ENCODE measurements around the gene NEURL3.
"Not testable (repeated sequence)": the region's sequence is repeated elsewhere in the genome, so short reads cannot be mapped to it uniquely, and the experiment has no call there.

The NEURL3 gene

DNA sequence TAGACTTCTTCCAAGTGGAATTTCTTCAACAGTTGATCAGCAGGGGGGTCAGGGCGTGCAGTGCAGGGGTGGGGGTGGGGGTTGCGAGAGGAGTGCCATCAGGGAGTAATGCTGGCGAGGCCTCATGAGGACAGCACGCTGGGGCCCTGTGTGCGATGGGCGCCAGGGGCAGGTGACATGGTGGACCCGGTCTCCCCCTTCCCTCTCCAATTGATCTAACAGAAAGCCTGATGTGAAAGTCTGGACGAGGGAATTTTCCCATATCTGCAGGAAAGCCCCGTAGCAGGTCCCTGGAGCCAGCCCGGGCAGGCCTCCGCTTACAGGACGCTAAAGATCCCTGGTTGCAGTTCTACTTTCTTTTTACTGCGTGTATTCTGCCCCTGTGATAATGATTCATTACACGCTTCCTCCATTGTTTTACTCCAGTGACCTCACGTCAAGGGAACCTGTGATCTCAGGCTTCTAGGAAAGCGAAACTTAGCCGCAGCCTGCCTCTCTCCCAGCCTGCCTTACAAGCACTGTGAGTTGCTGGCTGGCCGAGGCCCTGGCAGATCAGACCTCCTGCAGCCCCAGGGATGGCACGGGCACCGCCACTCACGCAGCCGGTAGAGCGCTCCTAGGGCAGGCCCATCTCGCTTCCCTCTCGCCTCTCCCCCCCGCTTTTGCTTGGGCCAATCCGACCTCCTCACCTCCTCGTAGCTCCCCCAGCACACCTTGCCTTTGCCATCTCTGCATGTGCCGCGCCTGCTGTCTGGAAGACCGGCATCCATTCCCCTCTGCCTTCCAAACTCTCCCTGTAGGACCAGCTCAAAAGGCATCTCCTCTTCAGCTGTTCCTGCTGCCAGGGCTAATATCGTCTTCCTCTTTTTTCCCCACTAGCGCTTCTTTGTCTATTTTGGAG is 19.2 kb downstream of the NEURL3 start:
- TF ChIP-seq POLR2AphosphoS5 (IDR thresholded peaks at IDR 0.05; ENCODE audit: low read depth, low read length) (peak; percentile 96), POLR2A (IDR thresholded peaks at IDR 0.05; ENCODE audit: low read depth, low read length) (peak; percentile 97), TAF1 (IDR thresholded peaks at IDR 0.05; ENCODE audit: borderline replicate concordance, low read depth, low read length) (peak; percentile 57; the same call in 1 of the 2 replicates)
- DNase-seq (ENCODE audit: insufficient read length) (peak; percentile 71), FAIRE-seq (peak; percentile 100)

DNA sequence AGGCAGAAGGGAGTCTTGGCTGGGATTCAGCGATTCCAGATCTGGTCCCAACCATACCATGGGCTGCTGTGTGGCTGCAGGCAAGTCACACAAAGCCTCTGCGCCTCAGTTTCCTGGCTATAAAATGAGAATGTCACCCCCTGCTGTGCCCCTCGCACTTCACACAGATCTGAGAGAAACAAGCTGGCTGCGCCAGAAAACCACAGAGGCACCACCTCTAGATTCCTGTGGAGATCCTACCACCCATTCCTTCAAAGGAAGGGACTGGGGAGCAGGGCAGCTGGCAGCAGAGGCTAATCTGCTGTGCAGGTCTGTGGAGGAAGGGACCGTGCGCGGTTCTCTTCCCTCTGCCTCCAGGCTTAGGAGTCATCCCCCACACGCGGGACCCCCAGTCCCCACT is 19.8 kb downstream of the NEURL3 start:
- DNase-seq (ENCODE audit: insufficient read length) (no peak), FAIRE-seq (peak; percentile 57)
- TF ChIP-seq TAF1 (IDR thresholded peaks at IDR 0.05; ENCODE audit: borderline replicate concordance, low read depth, low read length) (no peak), POLR2A (IDR thresholded peaks at IDR 0.05; ENCODE audit: low read depth, low read length) (no peak), POLR2AphosphoS5 (IDR thresholded peaks at IDR 0.05; ENCODE audit: low read depth, low read length) (no peak)

DNA sequence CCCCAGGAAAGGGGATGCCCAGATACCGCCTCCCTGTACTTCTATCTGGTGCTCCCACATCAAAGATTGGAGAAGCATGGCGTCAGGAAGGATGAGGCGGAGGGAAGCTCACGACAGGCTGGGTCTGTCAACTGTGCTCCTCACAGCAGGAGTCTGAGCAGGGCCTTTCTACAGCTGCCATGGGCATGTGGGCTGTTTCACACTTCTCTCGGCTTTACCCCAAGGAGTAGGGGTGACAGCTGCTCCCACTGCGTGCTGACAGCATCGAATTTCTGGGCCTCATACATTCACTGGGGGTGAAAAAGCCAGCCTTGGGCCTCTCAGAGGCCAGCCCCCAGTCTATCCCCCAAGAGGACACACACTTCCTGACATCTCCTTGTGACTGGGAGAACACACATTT is 21.1 kb downstream of the NEURL3 start:
- DNase-seq (ENCODE audit: insufficient read length) = no peak

DNA sequence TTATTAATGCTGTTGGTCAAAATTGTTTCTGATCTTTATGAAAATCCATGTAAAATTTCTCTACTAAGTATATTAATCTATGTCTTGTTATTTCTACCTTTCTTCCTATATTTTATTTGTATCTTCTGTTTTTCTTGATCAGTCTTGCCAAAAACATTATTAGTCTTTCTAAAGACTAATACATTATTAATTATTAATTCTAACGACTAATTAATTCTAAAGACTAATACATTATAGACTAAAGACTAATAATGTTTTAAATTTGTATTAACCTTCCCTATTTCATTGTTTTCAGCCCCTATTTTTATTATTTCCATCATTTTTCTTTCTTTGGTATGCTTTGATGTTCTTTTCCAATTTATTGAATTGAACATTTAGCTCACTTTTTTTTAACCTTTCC is 27.7 kb downstream of the NEURL3 start:
- TF ChIP-seq POLR2A (IDR thresholded peaks at IDR 0.05; ENCODE audit: low read depth, low read length) (no peak), POLR2AphosphoS5 (IDR thresholded peaks at IDR 0.05; ENCODE audit: low read depth, low read length) (no peak), TAF1 (IDR thresholded peaks at IDR 0.05; ENCODE audit: borderline replicate concordance, low read depth, low read length) (no peak)
- FAIRE-seq (no peak), DNase-seq (ENCODE audit: insufficient read length) (no peak)

More for the DNA sequence above, 21.1 kb downstream of the NEURL3 start:
- TF ChIP-seq POLR2A (IDR thresholded peaks at IDR 0.05; ENCODE audit: low read depth, low read length) (no peak), POLR2AphosphoS5 (IDR thresholded peaks at IDR 0.05; ENCODE audit: low read depth, low read length) (no peak), TAF1 (IDR thresholded peaks at IDR 0.05; ENCODE audit: borderline replicate concordance, low read depth, low read length) (no peak)
- FAIRE-seq = no peak

DNA sequence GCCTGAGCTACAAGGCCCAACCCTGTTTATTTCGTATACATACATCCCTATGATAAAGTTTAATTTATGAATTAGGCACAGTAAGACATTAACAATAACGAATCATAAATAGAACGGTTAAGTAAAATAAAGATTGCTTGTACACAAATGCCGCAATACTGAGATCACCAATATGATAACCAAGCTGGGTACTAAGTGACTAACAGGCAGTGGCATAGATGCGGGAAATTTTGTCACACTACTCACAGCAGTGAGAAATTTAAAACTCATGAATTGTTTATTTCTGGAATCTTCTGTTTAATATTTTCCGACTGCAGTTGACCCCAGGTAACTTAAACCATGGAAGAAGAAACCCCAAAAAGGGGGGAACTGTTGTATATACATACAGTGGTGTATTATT is 33.4 kb downstream of the NEURL3 start:
- no peak for TF ChIP-seq TAF1 (IDR thresholded peaks at IDR 0.05; ENCODE audit: borderline replicate concordance, low read depth, low read length)
- no peak for TF ChIP-seq POLR2AphosphoS5 (IDR thresholded peaks at IDR 0.05; ENCODE audit: low read depth, low read length)
- no peak for TF ChIP-seq POLR2A (IDR thresholded peaks at IDR 0.05; ENCODE audit: low read depth, low read length)
- DNase-seq (ENCODE audit: insufficient read length) = no peak
- no peak for FAIRE-seq

DNA sequence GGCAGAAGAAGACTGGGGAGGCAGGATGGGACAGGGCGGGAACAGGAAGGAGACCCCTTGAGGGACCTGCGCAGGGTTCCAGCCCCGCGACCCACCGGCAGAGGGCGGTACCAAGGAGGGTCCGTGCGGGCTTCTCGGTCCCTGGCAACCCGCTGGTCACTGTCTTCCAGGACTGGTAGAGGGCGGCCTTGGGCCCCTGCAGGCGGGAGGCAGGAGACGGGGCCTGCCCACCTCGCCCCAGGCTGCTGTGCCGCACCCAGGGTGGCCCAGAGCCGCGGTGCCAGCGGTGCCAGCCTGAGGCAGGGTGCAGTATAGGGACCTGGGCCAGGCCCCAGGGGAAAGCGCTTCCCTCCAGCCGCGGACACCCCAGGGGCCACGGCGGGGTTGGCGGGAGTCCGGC is 34.5 kb downstream of the NEURL3 start:
- no peak for TF ChIP-seq POLR2AphosphoS5 (IDR thresholded peaks at IDR 0.05; ENCODE audit: low read depth, low read length)
- no peak for TF ChIP-seq TAF1 (IDR thresholded peaks at IDR 0.05; ENCODE audit: borderline replicate concordance, low read depth, low read length)
- TF ChIP-seq POLR2A (IDR thresholded peaks at IDR 0.05; ENCODE audit: low read depth, low read length) = no peak
- DNase-seq (ENCODE audit: insufficient read length) (peak; percentile 54), FAIRE-seq (no peak)

DNA sequence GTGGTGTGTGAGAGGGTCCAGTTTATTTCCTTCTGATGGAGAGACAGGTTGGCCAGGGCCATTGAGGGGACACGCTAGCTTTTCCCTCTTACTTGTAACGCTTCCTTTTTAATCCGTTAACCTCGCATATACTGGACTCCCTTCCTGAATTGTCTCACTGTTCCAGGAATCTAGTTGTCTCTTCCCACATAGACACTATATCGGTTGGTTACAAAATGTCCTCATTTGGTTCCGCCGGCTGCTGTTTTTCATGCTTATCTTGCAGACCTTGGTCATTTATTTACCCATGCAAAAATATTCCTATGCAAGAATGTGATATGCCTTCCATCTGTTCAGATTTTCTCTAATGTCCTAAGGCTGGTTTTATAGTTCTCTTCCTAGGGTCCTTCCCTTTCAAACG is 35.0 kb downstream of the NEURL3 start:
- FAIRE-seq (no peak), DNase-seq (ENCODE audit: insufficient read length) (no peak)
- TF ChIP-seq POLR2AphosphoS5 (IDR thresholded peaks at IDR 0.05; ENCODE audit: low read depth, low read length) = no peak
- TF ChIP-seq TAF1 (IDR thresholded peaks at IDR 0.05; ENCODE audit: borderline replicate concordance, low read depth, low read length) = no peak
- TF ChIP-seq POLR2A (IDR thresholded peaks at IDR 0.05; ENCODE audit: low read depth, low read length) = no peak

DNA sequence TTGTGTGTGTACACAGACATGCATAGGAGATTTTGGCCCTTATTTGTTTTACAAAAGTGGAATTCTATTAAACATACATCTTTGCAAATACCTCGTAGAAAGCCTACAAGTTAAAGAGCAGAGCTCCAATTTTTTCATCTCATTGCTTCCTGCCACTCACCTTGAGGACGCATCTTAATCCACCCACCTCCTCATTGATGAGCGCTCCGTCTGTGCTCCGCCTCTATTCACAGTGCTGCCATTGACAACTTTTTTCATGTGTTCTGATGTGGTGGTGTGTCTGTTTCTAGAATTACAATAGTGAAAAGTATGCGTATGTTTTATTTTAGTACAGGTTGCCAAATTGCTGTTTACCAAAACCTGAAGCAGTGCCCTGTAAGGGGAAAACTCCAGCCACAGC is 36.3 kb downstream of the NEURL3 start:
- TF ChIP-seq POLR2AphosphoS5 (IDR thresholded peaks at IDR 0.05; ENCODE audit: low read depth, low read length) (no peak), POLR2A (IDR thresholded peaks at IDR 0.05; ENCODE audit: low read depth, low read length) (no peak), TAF1 (IDR thresholded peaks at IDR 0.05; ENCODE audit: borderline replicate concordance, low read depth, low read length) (no peak)
- DNase-seq (ENCODE audit: insufficient read length) (no peak), FAIRE-seq (no peak)

DNA sequence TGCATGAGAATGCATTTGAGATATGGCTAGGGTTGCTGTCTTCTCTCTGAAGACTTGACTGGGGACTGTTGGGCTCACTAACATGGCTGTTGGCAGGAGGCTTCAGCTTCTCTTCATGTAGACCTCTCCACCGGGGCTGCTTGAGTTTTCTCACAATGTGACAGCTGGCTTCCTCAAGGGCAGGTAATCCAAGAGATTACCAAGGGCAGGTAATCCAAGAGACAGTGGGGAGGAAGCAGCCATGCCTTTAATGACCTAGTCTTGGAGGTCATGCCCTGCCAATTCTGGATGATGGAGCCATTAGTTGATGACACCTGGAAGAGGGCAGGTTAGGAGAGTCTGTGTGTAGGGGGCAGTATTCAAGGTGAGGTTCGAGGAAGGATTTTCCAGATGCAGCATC is 40.5 kb downstream of the NEURL3 start:
- no peak for DNase-seq (ENCODE audit: insufficient read length)
- TF ChIP-seq POLR2A (IDR thresholded peaks at IDR 0.05; ENCODE audit: low read depth, low read length) (no peak), POLR2AphosphoS5 (IDR thresholded peaks at IDR 0.05; ENCODE audit: low read depth, low read length) (no peak), TAF1 (IDR thresholded peaks at IDR 0.05; ENCODE audit: borderline replicate concordance, low read depth, low read length) (no peak)

DNA sequence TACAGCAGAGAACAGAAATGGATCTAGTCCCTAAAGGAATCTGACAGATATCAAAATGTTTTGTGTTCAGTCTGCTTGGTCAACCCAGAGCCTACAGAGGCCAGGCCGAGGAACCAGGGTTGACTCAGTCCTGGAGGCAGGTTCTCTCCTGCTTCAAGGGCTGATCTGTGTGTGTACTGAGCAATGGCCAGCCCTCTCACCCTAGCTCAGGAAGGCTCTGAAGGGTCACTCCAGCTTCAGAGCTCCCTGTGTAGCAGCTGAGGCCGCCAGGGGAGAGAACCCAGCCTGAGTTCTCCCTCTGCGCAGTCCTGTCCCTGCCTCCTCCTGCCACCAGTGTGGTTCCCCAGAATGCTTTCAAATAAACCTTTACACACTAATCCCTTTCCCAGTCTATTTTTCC is 41.1 kb downstream of the NEURL3 start:
- TF ChIP-seq TAF1 (IDR thresholded peaks at IDR 0.05; ENCODE audit: borderline replicate concordance, low read depth, low read length) = no peak
- no peak for TF ChIP-seq POLR2A (IDR thresholded peaks at IDR 0.05; ENCODE audit: low read depth, low read length)
- no peak for TF ChIP-seq POLR2AphosphoS5 (IDR thresholded peaks at IDR 0.05; ENCODE audit: low read depth, low read length)
- DNase-seq (ENCODE audit: insufficient read length) = no peak
- FAIRE-seq = no peak

More for the DNA sequence above, 40.5 kb downstream of the NEURL3 start:
- no peak for FAIRE-seq

DNA sequence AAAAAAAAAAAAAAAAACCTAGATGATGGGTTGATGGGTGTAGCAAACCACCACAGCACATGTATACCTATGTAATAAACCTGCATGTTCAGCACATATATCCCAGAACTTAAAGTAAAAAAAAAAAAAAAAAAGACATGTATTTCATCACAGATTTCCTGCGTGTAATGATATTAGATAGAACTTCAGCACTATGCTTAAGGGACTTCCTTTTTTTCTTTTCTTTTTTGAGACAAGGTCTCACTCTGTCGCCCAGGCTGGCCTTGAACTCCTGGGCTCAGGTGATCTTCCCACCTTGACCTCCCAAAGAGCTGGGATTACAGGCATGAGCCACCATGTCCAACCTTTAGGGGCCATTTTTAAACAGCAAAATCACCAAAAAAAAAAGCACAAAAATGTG is 42.0 kb downstream of the NEURL3 start:
- no peak for TF ChIP-seq POLR2AphosphoS5 (IDR thresholded peaks at IDR 0.05; ENCODE audit: low read depth, low read length)
- TF ChIP-seq TAF1 (IDR thresholded peaks at IDR 0.05; ENCODE audit: borderline replicate concordance, low read depth, low read length) = no peak
- TF ChIP-seq POLR2A (IDR thresholded peaks at IDR 0.05; ENCODE audit: low read depth, low read length) = no peak
- DNase-seq (ENCODE audit: insufficient read length) (no peak), FAIRE-seq (no peak)

DNA sequence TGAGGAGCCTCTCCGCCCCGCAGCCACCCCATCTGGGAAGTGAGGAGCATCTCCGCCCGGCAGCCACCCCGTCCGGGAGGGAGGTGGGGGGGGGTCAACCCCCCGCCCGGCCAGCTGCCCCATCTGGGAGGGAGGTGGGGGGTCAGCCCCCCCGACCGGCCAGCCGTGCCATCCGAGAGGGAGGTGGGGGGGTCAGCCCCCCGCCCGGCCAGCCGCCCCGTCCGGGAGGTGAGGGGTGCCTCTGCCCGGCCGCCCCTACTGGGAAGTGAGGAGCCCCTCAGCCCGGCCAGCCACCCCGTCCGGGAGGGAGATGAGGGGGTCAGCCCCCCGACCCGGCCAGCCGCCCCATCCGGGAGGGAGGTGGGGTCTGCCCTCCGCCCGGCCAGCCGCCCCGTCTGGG is 43.5 kb downstream of the NEURL3 start:
- not testable (repeated sequence) for FAIRE-seq; DNase-seq (ENCODE audit: insufficient read length)

Data from GM12892 (cell line).